Fibroblast of the aortic adventitia (primary cell): ENCODE data around the gene CHST7. TPM values are rescaled to one million over a fixed set of nuclear protein-coding genes. Genes with fewer than 3 reads are reported as not detected.
A peak's percentile ranks its signal among the peaks of the same experiment; 100 is the strongest.
"Not testable (repeated sequence)": the region's sequence is repeated elsewhere in the genome, so short reads cannot be mapped to it uniquely, and the experiment has no call there.

ENCODE experiments used
- DNase-seq: peaks from one replicate; pipeline ENCODE4 v3.0.0-alpha.2; 2010; ENCODE audit warnings: low read depth
- H3K4me3 ChIP-seq: 2 replicates; pipeline ENCODE4 v1.5.1; 2011; ENCODE audit warnings: low read depth, mild to moderate bottlenecking, control low read depth, low read length, moderate library complexity
- total RNA-seq: library from RNA; depleted of rRNA; stranded (reverse); fragments of >200 nt; gene quantifications from 2 replicates; pipeline ENCODE4 v1.2.3, GENCODE V29; 2012; ENCODE audit warnings: low replicate concordance
- TF ChIP-seq, protein P1 (sequence below): IDR thresholded peaks from 2 replicates; pipeline ENCODE4 v1.5.1; 2011; ENCODE audit warnings: mild to moderate bottlenecking, low read length, control low read depth, inconsistent platforms; ENCODE audit not compliant: insufficient read depth

CHST7 gene, protein sequence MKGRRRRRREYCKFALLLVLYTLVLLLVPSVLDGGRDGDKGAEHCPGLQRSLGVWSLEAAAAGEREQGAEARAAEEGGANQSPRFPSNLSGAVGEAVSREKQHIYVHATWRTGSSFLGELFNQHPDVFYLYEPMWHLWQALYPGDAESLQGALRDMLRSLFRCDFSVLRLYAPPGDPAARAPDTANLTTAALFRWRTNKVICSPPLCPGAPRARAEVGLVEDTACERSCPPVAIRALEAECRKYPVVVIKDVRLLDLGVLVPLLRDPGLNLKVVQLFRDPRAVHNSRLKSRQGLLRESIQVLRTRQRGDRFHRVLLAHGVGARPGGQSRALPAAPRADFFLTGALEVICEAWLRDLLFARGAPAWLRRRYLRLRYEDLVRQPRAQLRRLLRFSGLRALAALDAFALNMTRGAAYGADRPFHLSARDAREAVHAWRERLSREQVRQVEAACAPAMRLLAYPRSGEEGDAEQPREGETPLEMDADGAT
- 4.2 and 6.0 TPM in 2 replicates for total RNA-seq

GRCh38 chrX:46573331-46573891 lies at the start of gene CHST7:
Gene CHST7 (plus strand): TSS chrX:46573765. CDS start chrX:46573932, 167 bp downstream.
- TF ChIP-seq, protein P1, sequence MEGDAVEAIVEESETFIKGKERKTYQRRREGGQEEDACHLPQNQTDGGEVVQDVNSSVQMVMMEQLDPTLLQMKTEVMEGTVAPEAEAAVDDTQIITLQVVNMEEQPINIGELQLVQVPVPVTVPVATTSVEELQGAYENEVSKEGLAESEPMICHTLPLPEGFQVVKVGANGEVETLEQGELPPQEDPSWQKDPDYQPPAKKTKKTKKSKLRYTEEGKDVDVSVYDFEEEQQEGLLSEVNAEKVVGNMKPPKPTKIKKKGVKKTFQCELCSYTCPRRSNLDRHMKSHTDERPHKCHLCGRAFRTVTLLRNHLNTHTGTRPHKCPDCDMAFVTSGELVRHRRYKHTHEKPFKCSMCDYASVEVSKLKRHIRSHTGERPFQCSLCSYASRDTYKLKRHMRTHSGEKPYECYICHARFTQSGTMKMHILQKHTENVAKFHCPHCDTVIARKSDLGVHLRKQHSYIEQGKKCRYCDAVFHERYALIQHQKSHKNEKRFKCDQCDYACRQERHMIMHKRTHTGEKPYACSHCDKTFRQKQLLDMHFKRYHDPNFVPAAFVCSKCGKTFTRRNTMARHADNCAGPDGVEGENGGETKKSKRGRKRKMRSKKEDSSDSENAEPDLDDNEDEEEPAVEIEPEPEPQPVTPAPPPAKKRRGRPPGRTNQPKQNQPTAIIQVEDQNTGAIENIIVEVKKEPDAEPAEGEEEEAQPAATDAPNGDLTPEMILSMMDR = peak; percentile 16
- no peak for DNase-seq

GRCh38 chrX:46528640-46529039 lies 44.9 kb upstream of the CHST7 start:
- DNase-seq, H3K4me3 ChIP-seq: not testable (repeated sequence)

More at GRCh38 chrX:46573331-46573891, at the start of gene CHST7:
- peak within 1 kb of the TSS; percentile 60 for H3K4me3 ChIP-seq

GRCh38 chrX:46529740-46530403 lies 43.7 kb upstream of the CHST7 start:
- not testable (repeated sequence) for H3K4me3 ChIP-seq, DNase-seq

- H3K4me3 ChIP-seq, DNase-seq: not testable (repeated sequence)
Observed at GRCh38 chrX:46530404-46530908, 43.1 kb upstream of the CHST7 start.

DNA sequence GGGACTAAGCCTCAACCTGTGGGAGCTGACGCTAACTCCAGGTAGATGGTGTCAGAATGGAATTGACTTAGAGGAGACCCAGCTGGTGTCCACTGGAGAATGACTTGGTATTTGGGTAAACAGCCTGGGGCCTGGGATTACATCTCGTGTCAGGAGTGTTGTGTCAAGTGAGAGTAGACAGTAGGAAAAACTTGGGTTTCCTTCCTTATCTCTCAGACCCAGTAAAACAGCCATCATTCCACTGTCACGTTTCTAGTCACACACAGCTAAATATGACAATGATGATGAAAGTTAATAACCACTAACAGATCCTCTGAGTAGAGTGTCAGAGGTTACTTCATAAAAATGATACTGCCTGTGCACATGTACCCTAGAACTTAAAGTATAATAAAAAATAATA lies 42.1 kb upstream of the CHST7 start:
- TF ChIP-seq, protein P1 = no peak
- no peak for DNase-seq
- H3K4me3 ChIP-seq = no peak overlapping the region

- TF ChIP-seq, protein P1 = no peak
- no peak for DNase-seq
- no peak overlapping the region for H3K4me3 ChIP-seq
Observed at GRCh38 chrX:46543441-46543840, 30.1 kb upstream of the CHST7 start.

DNA sequence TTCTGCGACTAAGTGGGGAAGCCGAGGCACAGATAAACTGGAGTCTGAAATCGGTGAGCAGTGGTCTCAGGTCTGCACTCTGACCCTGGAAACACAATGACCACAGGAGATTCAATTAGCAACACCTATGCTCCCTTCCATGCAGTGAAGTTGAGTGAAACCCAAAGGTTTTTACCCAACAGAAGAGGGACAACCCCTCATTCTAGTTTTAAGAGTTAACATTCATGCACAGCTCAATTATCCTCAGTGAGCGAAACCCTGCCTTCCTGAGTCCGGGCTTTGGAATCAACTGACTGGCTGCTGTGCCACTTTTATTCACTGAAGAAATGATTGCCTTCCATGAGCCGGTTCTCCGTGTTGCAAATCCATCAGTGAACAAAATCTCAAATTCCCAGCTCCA lies 29.0 kb upstream of the CHST7 start:
- DNase-seq = not testable (repeated sequence)
- H3K4me3 ChIP-seq = peak overlapping the region; percentile 80

DNA sequence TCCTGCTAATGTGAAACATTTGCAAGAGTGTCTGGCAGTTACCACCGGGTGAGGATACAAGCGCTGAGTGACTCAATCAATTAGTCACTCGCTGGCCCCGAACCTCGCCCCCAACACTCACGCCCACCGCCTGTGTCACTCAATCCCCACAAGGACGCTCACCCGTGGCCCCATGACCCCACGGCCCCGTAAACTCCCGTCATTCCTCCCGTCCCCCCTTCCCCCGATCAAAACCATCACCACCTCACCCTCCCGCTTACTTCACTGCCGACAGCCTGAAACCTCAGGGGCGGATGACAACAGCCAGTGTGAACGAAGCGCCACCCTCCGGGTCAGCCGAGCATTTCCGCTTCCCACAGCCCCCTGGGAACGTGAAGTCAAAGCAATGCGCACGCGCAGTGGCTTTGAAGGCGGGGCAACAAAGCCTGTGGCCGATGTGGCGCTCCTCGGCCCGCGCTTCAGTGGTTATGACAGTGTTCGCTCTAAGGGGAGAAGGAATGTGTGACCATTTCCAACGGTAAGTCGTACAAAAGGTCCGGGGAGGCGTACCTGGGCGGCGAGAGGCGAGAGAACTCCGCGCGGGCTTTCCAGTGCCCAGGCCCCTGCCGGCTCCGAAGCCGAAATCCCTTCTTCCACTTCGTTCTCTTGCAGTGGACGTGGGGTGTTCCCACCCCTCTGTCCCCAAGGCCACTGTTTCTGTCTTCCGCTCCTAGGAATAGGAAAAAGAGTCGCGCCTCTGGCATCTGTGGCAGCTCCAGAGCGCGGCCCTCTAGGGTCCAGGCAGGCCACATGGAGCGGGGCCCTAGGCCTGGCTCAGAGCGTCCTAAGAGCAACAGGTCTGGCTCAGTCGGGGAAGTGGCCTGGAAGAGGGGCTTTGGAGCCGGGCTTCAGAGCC lies 28.2 kb upstream of the CHST7 start, which contains the start of gene ZNF674:
Gene ZNF674, minus strand, starts transcription at position 311 of the 895 bp plus-strand sequence. CDS start 3,334 bp downstream, outside the sequence.
- TF ChIP-seq, protein P1 = peak; percentile 35
- DNase-seq = peak; percentile 89
- peak within 1 kb of the TSS; percentile 80 for H3K4me3 ChIP-seq
